HEK293 (cell line): ENCODE results near the gene ACTL8.

Experiments used
- CTCF ChIA-PET: fragments of 350-600 bp; formaldehyde crosslinking; extraction: SDS; loops from one replicate; lab custom pipeline; 2021; ENCODE audit warnings: antibody characterized with exemption; lab: Yijun Ruan, JAX
- POLR2A ChIA-PET: fragments of 300-600 bp; formaldehyde crosslinking; extraction: SDS; loops from one replicate; lab custom pipeline; 2020; ENCODE audit warnings: antibody characterized with exemption, inconsistent platforms; lab: Yijun Ruan, JAX
- H3K27ac ChIP-seq: fragments of 200-500 bp; sonication (Bioruptor generic); 2 replicates; pipeline ENCODE4 v1.5.1; 2014; ENCODE audit warnings: low read depth, low read length, control low read depth, inconsistent platforms; ENCODE audit errors: extremely low read depth
- H3K36me3 ChIP-seq, 2 experiments: fragments of 200-500 bp in 1 of 2; sonication (Bioruptor generic) in 1 of 2; 1 replicate in 1 of 2; 2 replicates in 1 of 2; pipeline ENCODE4 v1.5.1; 2014 to 2017; ENCODE audit warnings: inconsistent platforms in 2 of 2, low read length in 2 of 2; ENCODE audit not compliant: control insufficient read depth in 2 of 2, insufficient read depth in 1 of 2
- H3K4me1 ChIP-seq: fragments of 200-500 bp; sonication (Bioruptor generic); 2 replicates; pipeline ENCODE4 v1.5.1; 2014; ENCODE audit warnings: mild to moderate bottlenecking, low read length, inconsistent platforms; ENCODE audit not compliant: control insufficient read depth, insufficient read depth
- H3K4me3 ChIP-seq: 2 replicates; pipeline ENCODE4 v1.5.1; 2011; ENCODE audit warnings: low read depth, mild to moderate bottlenecking, control low read depth, low read length, moderate library complexity
- H3K9me3 ChIP-seq: fragments of 200-500 bp; sonication (Bioruptor generic); 2 replicates; pipeline ENCODE4 v1.5.1; 2014; ENCODE audit warnings: low read depth, low read length, inconsistent platforms; ENCODE audit not compliant: control insufficient read depth, insufficient read depth
- BCL11B ChIP-seq: fragments of 450-650 bp; formaldehyde crosslinking; IDR thresholded peaks from 2 replicates; pipeline ENCODE4 v1.5.1; 2016; ENCODE audit warnings: low read depth, missing biosample characterization, missing genetic modification characterization
- HOXA7 ChIP-seq: sonication (generic); formaldehyde crosslinking; IDR thresholded peaks from 2 replicates; pipeline ENCODE4 v1.8.1; 2022; ENCODE audit warnings: missing genetic modification reagents, borderline replicate concordance
- SP2 ChIP-seq: fragments of 450-650 bp; formaldehyde crosslinking; IDR thresholded peaks from 2 replicates; pipeline ENCODE4 v1.5.1; 2016; ENCODE audit warnings: missing biosample characterization, missing genetic modification characterization
- ZBTB21 ChIP-seq: fragments of 450-650 bp; formaldehyde crosslinking; IDR thresholded peaks from 2 replicates; pipeline ENCODE4 v1.5.1; 2017; ENCODE audit warnings: missing biosample characterization, missing genetic modification characterization
- ZFHX2 ChIP-seq: fragments of 450-650 bp; formaldehyde crosslinking; conservative IDR thresholded peaks from 2 replicates; pipeline ENCODE4 v1.5.1; 2016; ENCODE audit warnings: missing biosample characterization, missing genetic modification characterization
- ZNF10 ChIP-seq: fragments of 450-650 bp; formaldehyde crosslinking; IDR thresholded peaks from 2 replicates; pipeline ENCODE4 v1.5.1; 2017; ENCODE audit warnings: missing biosample characterization, missing genetic modification characterization
- ZNF157 ChIP-seq: fragments of 450-650 bp; formaldehyde crosslinking; IDR thresholded peaks from 2 replicates; pipeline ENCODE4 v1.5.1; 2016; ENCODE audit warnings: missing biosample characterization, missing genetic modification characterization
- ZNF175 ChIP-seq: fragments of 450-650 bp; formaldehyde crosslinking; IDR thresholded peaks from 2 replicates; pipeline ENCODE4 v1.5.1; 2016; ENCODE audit warnings: missing biosample characterization, missing genetic modification characterization
- ZNF184 ChIP-seq: fragments of 450-650 bp; IDR thresholded peaks from 2 replicates; pipeline ENCODE4 v1.5.1; 2018; ENCODE audit warnings: missing biosample characterization, mild to moderate bottlenecking, missing genetic modification characterization
- ZNF426 ChIP-seq: fragments of 450-650 bp; formaldehyde crosslinking; IDR thresholded peaks from 2 replicates; pipeline ENCODE4 v1.5.1; 2017; ENCODE audit warnings: missing biosample characterization, missing genetic modification characterization, mild to moderate bottlenecking, inconsistent platforms, moderate library complexity
- ZNF558 ChIP-seq: fragments of 450-650 bp; formaldehyde crosslinking; IDR thresholded peaks from 2 replicates; pipeline ENCODE4 v1.5.1; 2016; ENCODE audit warnings: missing biosample characterization, missing genetic modification characterization
- ZNF561 ChIP-seq: fragments of 450-650 bp; IDR thresholded peaks from 2 replicates; pipeline ENCODE4 v1.5.1; 2018; ENCODE audit warnings: missing biosample characterization, missing genetic modification characterization, borderline replicate concordance
- ZNF658 ChIP-seq: fragments of 450-650 bp; formaldehyde crosslinking; IDR thresholded peaks from 2 replicates; pipeline ENCODE4; 2016; ENCODE audit warnings: missing biosample characterization, missing genetic modification characterization
- ZNF670 ChIP-seq: fragments of 450-650 bp; formaldehyde crosslinking; IDR thresholded peaks from 2 replicates; pipeline ENCODE4 v1.5.1; 2016; ENCODE audit warnings: missing biosample characterization, missing genetic modification characterization, low read depth
- ZNF768 ChIP-seq: fragments of 450-650 bp; formaldehyde crosslinking; IDR thresholded peaks from 2 replicates; pipeline ENCODE4 v1.5.1; 2018; ENCODE audit warnings: missing biosample characterization, mild to moderate bottlenecking, missing genetic modification characterization
- ZSCAN16 ChIP-seq: fragments of 450-650 bp; formaldehyde crosslinking; IDR thresholded peaks from 2 replicates; pipeline ENCODE4 v1.5.1; 2016; ENCODE audit warnings: missing biosample characterization, missing genetic modification characterization
- ZSCAN30 ChIP-seq: fragments of 450-650 bp; IDR thresholded peaks from 2 replicates; pipeline ENCODE4 v1.5.1; 2018; ENCODE audit warnings: missing biosample characterization, mild to moderate bottlenecking, missing genetic modification characterization, moderate library complexity
- TF ChIP-seq, protein P1 (sequence below): fragments of 450-650 bp; formaldehyde crosslinking; IDR thresholded peaks from 2 replicates; pipeline ENCODE4 v1.5.1; 2016; ENCODE audit warnings: missing biosample characterization, missing genetic modification characterization, borderline replicate concordance
- TF ChIP-seq, protein P2 (sequence below): fragments of 450-650 bp; formaldehyde crosslinking; IDR thresholded peaks from 2 replicates; pipeline ENCODE4 v1.5.0; 2017; ENCODE audit warnings: missing biosample characterization, missing genetic modification characterization, borderline replicate concordance
- TF ChIP-seq, protein P3 (sequence below): fragments of 450-650 bp; formaldehyde crosslinking; IDR thresholded peaks from 2 replicates; pipeline ENCODE4 v1.5.1; 2016; ENCODE audit warnings: missing biosample characterization, missing genetic modification characterization

ACTL8 gene

DNA sequence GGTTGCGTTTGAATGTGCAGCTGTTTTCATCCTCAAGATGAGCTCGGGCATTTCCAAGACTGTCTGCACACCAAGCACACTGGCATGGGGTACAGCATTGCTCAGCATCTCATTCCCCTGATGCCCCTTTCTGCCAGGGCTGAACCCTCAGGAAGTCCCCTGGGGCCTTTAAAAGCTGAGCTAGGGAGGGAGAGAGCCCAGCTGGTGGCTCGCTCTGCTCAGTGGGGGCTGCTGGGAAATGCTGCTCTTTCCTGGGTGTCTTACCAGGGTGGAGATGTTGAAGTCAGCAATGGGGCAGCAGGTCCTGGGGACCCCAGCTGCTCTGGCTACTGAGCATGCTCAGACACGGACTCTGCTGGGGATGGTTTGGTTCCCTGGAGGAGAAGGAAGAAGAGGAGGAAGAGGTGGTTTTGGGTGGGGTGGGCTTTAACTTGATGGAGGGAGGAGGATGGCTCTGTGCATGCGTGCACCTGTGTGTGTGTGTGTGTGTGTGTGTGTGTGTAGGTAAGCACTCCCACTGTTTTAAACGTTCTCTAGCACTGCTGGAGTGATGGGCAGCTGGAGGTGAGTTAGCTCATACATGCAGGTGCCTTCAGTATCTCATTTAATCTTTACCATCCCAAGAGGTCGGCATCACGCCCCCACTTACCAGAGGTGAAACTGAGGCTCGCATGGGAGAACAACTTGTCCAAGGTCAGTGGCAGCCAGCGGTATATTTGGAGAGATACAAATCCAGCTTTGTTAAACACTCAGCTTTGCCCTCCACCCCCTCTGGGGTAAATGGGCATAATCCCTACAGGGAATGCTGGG is 40.9 kb downstream of the ACTL8 start (continued):
- no peak for TF ChIP-seq ZNF175 (tag by site-specific recombination)
- TF ChIP-seq BCL11B: no peak
- peak; percentile 62 for TF ChIP-seq ZFHX2 (tag by site-specific recombination)
- TF ChIP-seq ZSCAN16 (tag by site-specific recombination): no peak
- no peak for TF ChIP-seq ZNF670 (tag by site-specific recombination)
- no peak for TF ChIP-seq ZNF658 (tag by site-specific recombination)
- TF ChIP-seq SP2: no peak
- no peak for TF ChIP-seq ZNF10 (tag by site-specific recombination)
- no peak for TF ChIP-seq ZSCAN30 (tag by site-specific recombination)
- TF ChIP-seq, protein P1, sequence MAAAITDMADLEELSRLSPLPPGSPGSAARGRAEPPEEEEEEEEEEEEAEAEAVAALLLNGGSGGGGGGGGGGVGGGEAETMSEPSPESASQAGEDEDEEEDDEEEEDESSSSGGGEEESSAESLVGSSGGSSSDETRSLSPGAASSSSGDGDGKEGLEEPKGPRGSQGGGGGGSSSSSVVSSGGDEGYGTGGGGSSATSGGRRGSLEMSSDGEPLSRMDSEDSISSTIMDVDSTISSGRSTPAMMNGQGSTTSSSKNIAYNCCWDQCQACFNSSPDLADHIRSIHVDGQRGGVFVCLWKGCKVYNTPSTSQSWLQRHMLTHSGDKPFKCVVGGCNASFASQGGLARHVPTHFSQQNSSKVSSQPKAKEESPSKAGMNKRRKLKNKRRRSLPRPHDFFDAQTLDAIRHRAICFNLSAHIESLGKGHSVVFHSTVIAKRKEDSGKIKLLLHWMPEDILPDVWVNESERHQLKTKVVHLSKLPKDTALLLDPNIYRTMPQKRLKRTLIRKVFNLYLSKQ (tag by site-specific recombination): no peak
- TF ChIP-seq ZNF558 (tag by site-specific recombination): no peak

DNA sequence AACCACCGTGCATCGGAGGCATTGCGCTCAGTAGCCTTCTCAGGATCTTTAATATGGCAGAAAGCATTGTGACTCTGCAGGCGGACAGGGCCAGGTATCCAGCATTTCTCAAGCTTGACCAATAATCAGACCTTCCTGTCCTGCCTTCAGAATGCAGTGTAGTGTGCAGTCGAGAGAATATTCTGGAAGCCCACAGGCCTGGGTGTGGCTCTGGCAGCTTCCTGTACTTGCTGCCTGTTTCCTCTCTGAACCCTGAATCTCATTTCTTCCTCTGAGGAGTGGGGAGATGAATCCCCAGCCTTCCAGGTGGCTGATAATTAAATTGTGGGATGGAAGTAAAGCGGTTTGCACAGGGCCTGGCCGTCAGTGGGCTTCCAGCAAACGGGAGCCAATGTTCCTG is 42.3 kb downstream of the ACTL8 start:
- ChIA-PET POLR2A (no interaction called here), CTCF (interaction anchor here (0.6 kb wide), 1 partner anchor 96 kb away, joined by 3 read pairs; no protein-coding TSS in a partner anchor)
- H3K4me3 ChIP-seq: no peak overlapping the region
- no peaks in the 10 kb centered on the region for H3K4me1 ChIP-seq
- H3K9me3 ChIP-seq: no peaks in the 10 kb centered on the region
- TF ChIP-seq ZNF184 (tag by site-specific recombination) (no peak), ZNF768 (no peak), HOXA7 (CRISPR knock-in tag) (no peak), ZNF157 (no peak), ZBTB21 (tag by site-specific recombination) (no peak), ZNF426 (no peak)
- TF ChIP-seq, protein P2, sequence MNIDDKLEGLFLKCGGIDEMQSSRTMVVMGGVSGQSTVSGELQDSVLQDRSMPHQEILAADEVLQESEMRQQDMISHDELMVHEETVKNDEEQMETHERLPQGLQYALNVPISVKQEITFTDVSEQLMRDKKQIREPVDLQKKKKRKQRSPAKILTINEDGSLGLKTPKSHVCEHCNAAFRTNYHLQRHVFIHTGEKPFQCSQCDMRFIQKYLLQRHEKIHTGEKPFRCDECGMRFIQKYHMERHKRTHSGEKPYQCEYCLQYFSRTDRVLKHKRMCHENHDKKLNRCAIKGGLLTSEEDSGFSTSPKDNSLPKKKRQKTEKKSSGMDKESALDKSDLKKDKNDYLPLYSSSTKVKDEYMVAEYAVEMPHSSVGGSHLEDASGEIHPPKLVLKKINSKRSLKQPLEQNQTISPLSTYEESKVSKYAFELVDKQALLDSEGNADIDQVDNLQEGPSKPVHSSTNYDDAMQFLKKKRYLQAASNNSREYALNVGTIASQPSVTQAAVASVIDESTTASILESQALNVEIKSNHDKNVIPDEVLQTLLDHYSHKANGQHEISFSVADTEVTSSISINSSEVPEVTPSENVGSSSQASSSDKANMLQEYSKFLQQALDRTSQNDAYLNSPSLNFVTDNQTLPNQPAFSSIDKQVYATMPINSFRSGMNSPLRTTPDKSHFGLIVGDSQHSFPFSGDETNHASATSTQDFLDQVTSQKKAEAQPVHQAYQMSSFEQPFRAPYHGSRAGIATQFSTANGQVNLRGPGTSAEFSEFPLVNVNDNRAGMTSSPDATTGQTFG: no peak
- TF ChIP-seq, protein P3, sequence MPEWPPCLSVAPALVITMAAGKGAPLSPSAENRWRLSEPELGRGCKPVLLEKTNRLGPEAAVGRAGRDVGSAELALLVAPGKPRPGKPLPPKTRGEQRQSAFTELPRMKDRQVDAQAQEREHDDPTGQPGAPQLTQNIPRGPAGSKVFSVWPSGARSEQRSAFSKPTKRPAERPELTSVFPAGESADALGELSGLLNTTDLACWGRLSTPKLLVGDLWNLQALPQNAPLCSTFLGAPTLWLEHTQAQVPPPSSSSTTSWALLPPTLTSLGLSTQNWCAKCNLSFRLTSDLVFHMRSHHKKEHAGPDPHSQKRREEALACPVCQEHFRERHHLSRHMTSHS (tag by site-specific recombination): no peak
- H3K36me3 ChIP-seq: no peaks in the 10 kb centered on the region
- no peak overlapping the region for H3K27ac ChIP-seq

DNA sequence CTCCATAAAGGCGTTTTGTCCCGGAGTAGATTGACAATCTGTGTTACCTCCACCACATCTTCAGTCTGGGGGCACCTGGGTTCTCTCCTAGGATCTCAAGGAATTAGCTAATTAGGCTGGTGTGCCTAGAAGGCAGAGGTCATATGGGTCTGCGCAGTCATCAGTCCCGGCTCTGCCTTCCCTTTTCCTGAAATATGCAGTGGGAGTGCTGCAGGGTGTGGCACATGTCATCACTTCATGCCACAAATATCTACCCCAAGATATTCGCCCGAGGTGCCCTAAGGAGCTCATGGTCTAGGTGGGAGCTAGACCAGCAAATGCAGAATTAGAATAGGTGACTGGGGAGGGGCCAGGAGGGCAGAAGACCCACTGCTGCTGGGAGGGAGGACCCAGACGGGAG is 42.9 kb downstream of the ACTL8 start:
- CTCF ChIA-PET: interaction anchor here (0.6 to 1.3 kb wide), 2 partner anchors 96 to 303 kb away, joined by 3 read pairs; no protein-coding TSS in a partner anchor
- Histone ChIP-seq H3K27ac (no peak overlapping the region), H3K4me3 (no peak overlapping the region), H3K9me3 (no peaks in the 10 kb centered on the region), H3K36me3 (no peaks in the 10 kb centered on the region), H3K4me1 (no peaks in the 10 kb centered on the region)
- POLR2A ChIA-PET: no interaction called here
- TF ChIP-seq ZFHX2 (tag by site-specific recombination) (peak; percentile 21; the same call in 1 of the 2 replicates), ZNF561 (no peak)
- TF ChIP-seq, all 188 proteins: peak for 1
